Stimulated activated naive B cell treated with anti-CD40 and anti-IgM and Interleukin-4, amounts not matched to agents 10 μg/mL and 1 μg/mL and 100 μg/mL, for 72 hours (primary cell): ENCODE measurements around the gene SLC16A6.
"Not testable (repeated sequence)": the region's sequence is repeated elsewhere in the genome, so short reads cannot be mapped to it uniquely, and the experiment has no call there.

Experiments used
- ATAC-seq, 2 donors: fragments of 150-1000 bp; cut with Tn5 transposase; replicated peaks; 2 replicates each; pipeline ENCODE4 v1.10.0; 2021; ENCODE audit warnings: moderate library complexity in 1 of 2
- DNase-seq: peaks from one replicate; pipeline ENCODE4 v3.0.0; 2021
- H3K27ac Mint-ChIP-seq: one replicate; pipeline ENCODE4 v1.8.0; 2022; ENCODE audit warnings: mild to moderate bottlenecking, mixed read lengths
- H3K27me3 Mint-ChIP-seq, 2 donors: one replicate each; pipeline ENCODE4 v1.8.0; 2022; ENCODE audit warnings: mixed read lengths in 2 of 2
- H3K36me3 Mint-ChIP-seq, 2 donors: one replicate each; pipeline ENCODE4 v1.8.0; 2022; ENCODE audit warnings: mixed read lengths in 2 of 2, mild to moderate bottlenecking in 1 of 2
- H3K4me1 Mint-ChIP-seq, 2 donors: one replicate each; pipeline ENCODE4 v1.8.0; 2022; ENCODE audit warnings: mixed read lengths in 2 of 2, mild to moderate bottlenecking in 1 of 2
- H3K4me3 Mint-ChIP-seq, 2 donors: one replicate each; pipeline ENCODE4 v1.8.0; 2022; ENCODE audit warnings: mild to moderate bottlenecking in 2 of 2, mixed read lengths in 2 of 2, moderate library complexity in 1 of 2
- H3K9me3 Mint-ChIP-seq, 2 donors: one replicate each; pipeline ENCODE4 v1.8.0; 2022; ENCODE audit warnings: mixed read lengths in 2 of 2, mild to moderate bottlenecking in 1 of 2

The SLC16A6 gene

DNA sequence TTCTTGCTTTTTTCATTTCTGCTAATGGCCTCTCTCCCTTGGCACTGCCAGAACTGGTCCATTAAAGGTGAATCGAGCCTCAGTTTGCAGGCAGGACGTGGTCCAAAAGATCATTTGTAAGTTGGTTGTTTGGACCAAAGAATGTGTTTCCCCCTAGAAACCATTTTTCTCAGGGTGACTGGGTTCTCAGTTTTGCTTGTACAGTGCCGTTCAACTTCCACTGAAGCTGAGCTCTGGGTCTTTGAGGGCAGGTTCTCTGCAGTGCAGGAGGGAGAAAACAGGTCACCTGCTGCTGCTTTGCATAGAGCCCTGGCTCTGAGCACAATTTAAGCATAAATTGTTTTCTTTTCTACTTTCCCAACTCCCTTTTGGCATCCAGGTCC, 52.1 kb downstream of the SLC16A6 start:
- Mint-ChIP-seq H3K36me3 (peaks cover 17 to 30% of the 10 kb centered on the region in 2 donors), H3K9me3 (no peaks in the 10 kb centered on the region), H3K4me3 (peak overlapping the region; percentile 78 to 83), H3K4me1 (peaks cover 44 to 65% of the 10 kb centered on the region in 2 donors), H3K27ac (peak overlapping the region; percentile 99), H3K27me3 (no peaks in the 10 kb centered on the region)
- ATAC-seq, result peak; percentile 31 to 43
- peak; percentile 62 for DNase-seq

DNA sequence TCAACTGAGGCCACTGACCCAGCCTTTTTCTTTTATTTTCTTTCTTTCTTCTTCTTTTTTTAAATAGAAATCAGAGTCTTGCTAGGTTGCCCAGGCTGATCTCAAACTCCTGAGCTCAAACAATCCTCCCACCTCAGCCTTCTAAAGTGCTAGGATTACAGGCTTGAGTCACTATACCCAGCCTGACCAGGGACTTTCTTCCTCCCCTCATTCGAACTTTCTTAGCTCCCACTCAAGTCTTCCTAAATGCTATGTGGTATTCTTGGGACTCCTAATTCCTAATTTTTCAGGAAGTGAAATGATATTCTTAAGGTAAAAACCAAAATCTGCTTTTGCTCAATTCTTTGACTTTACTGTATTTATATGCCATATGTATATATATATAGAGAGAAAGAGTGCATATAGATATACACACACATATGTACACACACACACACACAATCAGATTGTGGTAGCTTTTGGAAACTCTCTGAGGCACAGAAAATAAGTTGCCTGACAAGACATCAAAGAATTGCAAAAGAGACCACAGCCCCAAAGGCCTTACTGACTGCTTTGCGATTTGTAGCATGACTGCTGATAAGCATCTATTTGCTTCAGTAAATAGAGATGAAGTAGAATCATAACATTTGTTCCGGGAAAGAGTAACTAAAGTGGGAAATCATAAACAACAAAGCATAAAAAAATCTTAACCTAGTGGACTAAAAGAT, 52.6 kb downstream of the SLC16A6 start:
- Mint-ChIP-seq H3K9me3 (no peaks in the 10 kb centered on the region), H3K36me3 (peaks cover 19 to 30% of the 10 kb centered on the region in 2 donors), H3K27ac (peak overlapping the region; percentile 99), H3K27me3 (no peaks in the 10 kb centered on the region), H3K4me3 (peak overlapping the region; percentile 78 to 83), H3K4me1 (peaks cover 42 to 60% of the 10 kb centered on the region in 2 donors)
- ATAC-seq, result peak; percentile 2 to 8
- DNase-seq, result no peak

DNA sequence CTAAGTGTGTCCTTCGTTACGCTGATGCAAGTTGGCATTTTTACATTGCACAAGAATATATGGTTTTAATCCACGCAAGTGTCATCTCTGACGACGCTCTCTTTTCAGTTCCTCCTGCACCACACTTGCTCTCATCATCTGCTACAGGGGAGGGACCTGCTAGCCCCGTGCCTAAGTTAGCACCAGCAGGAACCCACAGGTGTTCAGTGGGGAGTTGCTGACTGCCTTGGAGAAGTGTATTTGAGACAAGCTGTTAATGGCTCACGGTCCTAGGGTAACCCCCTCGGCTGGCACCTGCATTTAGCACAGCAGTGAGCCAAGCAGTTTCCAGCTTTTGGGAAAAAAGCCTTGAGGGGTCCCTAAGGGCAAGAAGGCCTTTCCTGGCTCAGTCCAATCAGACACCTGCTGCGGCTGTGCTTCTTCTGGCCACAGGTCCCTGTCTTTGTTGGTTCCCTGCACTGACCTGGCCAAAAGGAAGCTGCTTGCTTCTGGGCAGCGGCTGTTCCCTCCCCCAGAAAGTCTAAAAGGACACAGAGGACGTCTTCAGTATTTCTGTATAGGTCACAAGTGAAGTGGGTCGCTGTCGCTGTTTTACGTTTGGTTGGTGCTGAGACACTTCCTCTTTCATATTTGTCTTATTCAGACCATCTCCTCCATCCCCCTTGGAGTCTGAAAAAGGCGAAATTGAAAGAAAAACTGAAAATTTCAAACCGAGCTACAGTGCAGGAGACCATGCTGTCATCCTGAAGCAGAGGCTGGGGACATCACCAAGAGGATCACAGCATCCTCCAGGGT, 53.4 kb downstream of the SLC16A6 start:
- H3K36me3 Mint-ChIP-seq, result peaks cover 24 to 36% of the 10 kb centered on the region in 2 donors
- DNase-seq (peak; percentile 86), ATAC-seq (peak; percentile 80 to 83)
- not testable (repeated sequence) for H3K9me3 Mint-ChIP-seq, H3K27me3 Mint-ChIP-seq
- peak overlapping the region; percentile 99 for H3K27ac Mint-ChIP-seq
- H3K4me1 Mint-ChIP-seq, result peaks cover 42 to 68% of the 10 kb centered on the region in 2 donors
- H3K4me3 Mint-ChIP-seq, result peak overlapping the region; percentile 78 to 83

DNA sequence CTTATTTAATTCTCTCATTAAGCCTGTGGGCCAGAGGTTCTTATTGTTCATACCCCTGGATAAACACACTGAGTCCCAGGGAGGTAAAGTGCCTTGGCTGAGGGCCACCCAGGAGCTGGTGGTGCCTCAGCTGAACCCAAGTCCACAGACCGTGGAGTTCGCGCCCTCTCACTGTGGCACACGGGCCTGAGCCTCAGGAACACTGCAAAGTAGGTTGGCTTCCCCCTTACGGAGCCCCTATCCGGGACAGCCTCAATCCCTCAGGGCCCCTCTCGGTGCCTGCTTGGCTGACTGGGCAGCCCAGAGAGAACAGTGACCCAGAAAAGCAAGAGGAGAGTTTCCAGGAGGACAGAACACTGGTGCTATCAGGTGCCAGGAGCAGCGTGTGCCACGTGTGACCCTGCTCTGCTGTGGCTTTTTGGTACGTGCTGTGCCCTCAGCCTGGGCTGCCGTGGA, 55.6 kb downstream of the SLC16A6 start:
- Mint-ChIP-seq H3K36me3 (peaks cover 18 to 38% of the 10 kb centered on the region in 2 donors), H3K27ac (peak overlapping the region; percentile 98), H3K4me3 (peak overlapping the region; percentile 56 to 57), H3K4me1 (peaks cover 39 to 80% of the 10 kb centered on the region in 2 donors)
- peak; percentile 3 to 6 for ATAC-seq
- peak; percentile 33 for DNase-seq
- H3K9me3 Mint-ChIP-seq, H3K27me3 Mint-ChIP-seq: not testable (repeated sequence)

DNA sequence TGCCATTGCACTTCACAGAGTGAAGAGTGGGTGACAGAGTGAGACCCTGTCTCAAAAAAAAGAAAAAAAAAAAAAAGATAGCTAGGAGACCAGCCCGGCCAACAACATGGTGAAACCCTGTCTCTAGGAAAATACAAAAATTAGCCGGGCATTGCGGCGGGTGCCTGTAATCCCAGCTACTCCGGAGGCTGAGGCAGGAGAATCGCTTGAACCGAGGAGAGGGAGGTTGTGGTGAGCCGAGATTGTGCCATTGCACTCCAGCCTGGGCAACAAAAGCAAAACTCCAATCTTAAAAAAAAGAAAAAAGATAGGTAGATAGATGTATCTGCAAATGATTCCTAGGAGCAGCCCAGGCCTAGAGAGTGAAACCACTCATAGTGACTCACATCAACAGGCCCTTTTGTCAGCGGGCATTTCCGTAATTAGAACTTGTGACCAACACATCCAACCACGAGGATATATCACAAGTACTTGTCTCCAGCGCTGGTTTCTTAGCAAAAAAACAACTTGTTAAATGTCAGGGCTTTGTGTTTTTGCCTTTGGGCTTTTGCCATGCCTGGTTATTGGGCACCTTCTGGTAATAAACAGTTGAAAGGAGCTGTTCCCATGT, 56.1 kb downstream of the SLC16A6 start:
- peak; percentile 74 for DNase-seq
- peaks cover 36 to 80% of the 10 kb centered on the region in 2 donors for H3K4me1 Mint-ChIP-seq
- H3K36me3 Mint-ChIP-seq, result peaks cover 18 to 36% of the 10 kb centered on the region in 2 donors

DNA sequence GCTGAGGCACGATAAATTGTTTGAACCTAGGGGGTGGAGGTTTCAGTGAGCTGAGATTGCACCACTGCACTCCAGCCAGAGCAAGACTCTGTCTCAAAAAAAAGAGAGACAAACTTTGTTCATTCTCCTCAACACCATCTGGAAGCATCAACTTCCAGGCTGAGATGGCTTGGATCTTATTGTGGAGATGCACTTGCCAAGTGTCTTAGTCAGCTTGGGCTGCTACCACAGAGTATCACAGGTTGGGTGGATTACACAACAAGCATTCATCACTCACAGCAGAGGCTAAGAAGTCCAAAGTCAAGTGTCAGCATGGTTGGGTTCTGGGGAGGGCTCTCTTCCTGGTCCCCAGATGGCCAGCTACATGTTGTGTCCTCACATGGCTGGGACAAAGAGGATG, 58.2 kb downstream of the SLC16A6 start:
- not testable (repeated sequence) for ATAC-seq, H3K4me3 Mint-ChIP-seq, DNase-seq, H3K9me3 Mint-ChIP-seq, H3K27me3 Mint-ChIP-seq
- H3K27ac Mint-ChIP-seq, result peak overlapping the region; percentile 65
- peaks cover 33 to 50% of the 10 kb centered on the region in 2 donors for H3K36me3 Mint-ChIP-seq
- peaks cover 34 to 80% of the 10 kb centered on the region in 2 donors for H3K4me1 Mint-ChIP-seq

More for the DNA sequence above, 56.1 kb downstream of the SLC16A6 start:
- not testable (repeated sequence) for H3K27me3 Mint-ChIP-seq, H3K9me3 Mint-ChIP-seq
- Mint-ChIP-seq H3K27ac (peak overlapping the region; percentile 98), H3K4me3 (peak overlapping the region; percentile 56 to 67)
- peak; percentile 46 to 52 for ATAC-seq

DNA sequence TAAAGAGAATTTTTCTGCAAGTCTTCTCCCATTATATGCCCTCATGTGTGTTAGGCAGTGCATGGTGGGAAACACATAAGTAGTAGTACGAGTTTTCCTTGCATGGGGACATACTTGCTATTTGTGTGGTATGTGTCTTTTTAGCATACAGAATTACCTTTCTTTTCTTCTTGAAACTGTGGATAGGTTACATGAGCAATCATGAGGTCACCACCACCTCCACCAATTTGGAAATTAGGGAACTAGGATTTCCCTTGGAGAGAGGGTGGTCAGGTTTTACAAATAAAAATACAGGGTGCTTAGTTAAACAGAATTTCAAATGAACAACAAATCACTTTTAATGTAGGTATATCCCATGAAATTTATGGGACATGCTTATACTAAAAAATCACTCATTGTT, 59.4 kb downstream of the SLC16A6 start:
- no peak overlapping the region for H3K4me3 Mint-ChIP-seq
- peaks cover 35 to 83% of the 10 kb centered on the region in 2 donors for H3K4me1 Mint-ChIP-seq
- no peaks in the 10 kb centered on the region for H3K9me3 Mint-ChIP-seq
- ATAC-seq, result peak; percentile 11 to 24
- peaks cover 40 to 55% of the 10 kb centered on the region in 2 donors for H3K36me3 Mint-ChIP-seq
- DNase-seq, result no peak
- H3K27me3 Mint-ChIP-seq, result no peaks in the 10 kb centered on the region
- peak overlapping the region; percentile 47 for H3K27ac Mint-ChIP-seq

DNA sequence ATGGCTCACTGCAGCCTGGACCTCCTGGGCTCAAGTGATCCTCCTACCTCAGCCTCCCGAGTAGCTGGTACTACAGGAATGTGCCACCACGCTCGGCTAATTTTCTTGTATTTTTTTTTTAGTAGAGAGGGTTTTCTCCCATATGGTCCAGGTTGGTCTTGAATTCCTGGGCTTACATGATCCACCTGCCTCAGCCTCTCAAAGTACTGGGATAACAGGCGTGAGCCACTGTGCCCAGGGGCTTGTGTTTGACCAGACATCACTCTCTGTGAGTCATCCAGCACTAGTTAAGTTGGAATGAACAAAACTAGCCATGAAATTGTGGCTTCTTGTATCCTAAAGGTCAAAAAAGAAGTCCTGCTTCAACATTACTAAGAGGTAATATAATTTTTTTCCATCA, 59.8 kb downstream of the SLC16A6 start:
- DNase-seq, H3K4me3 Mint-ChIP-seq, ATAC-seq, H3K27me3 Mint-ChIP-seq, H3K9me3 Mint-ChIP-seq: not testable (repeated sequence)
- Mint-ChIP-seq H3K4me1 (peaks cover 38 to 87% of the 10 kb centered on the region in 2 donors), H3K36me3 (peaks cover 40 to 59% of the 10 kb centered on the region in 2 donors), H3K27ac (peak overlapping the region; percentile 91)

DNA sequence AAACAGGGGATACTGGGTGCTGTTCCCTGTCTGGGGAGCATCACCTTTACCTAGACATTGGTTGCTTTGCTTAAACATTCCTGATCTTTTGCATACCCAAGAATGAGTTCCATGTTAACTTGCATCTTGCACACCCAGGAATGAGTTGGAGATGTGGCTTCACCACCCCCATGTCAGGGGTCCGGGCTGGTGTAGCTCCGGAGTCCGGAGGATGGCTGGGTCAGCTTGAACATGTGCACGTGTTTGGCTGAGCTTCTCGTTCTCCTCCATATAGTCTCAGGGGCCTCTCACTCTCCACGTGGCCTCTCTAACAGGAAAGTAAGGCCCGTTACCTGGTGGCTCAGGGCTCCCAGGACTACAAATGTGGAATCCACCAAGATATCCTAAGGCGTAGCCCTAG, 61.3 kb downstream of the SLC16A6 start:
- Mint-ChIP-seq H3K27ac (peak overlapping the region; percentile 44), H3K4me1 (peaks cover 40 to 89% of the 10 kb centered on the region in 2 donors)

DNA sequence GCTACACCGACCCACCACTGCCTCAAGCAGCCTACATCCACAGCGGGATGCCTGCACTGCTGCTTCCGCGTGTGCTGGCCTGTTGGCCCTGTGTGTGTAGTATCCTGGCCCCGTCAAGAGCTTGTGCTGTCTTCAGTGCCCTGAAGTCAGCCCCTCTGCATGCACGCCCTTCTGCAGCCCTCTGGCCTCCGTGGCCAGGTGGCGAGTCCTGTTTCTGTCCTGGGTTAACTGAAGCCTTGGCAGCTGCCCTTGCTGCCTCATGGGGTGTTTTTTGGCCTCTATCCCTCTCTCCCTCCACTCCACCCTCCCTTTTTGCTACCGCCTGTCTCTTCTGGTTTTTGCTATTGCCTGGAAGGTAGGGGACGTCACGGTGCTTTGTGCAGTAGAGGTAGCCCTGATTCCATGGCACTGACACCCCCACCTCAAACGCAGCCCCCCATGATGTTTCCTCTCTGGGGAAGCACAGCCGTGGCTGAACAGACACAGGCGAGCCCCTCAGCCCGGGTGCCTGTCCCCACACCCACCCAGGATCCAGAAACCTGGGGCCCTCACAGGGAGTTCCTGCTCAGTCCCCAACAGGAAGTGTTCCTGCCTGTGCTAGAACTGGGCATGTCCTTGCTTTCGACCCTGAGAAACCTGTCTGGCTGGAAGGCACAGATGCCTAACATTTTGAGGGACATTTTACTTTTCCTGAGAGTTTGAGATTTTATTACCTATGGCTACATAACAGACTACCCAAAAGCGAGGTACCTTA, 61.9 kb downstream of the SLC16A6 start:
- ATAC-seq, result no peak
- H3K27ac Mint-ChIP-seq, result peak overlapping the region; percentile 44
- H3K9me3 Mint-ChIP-seq, result peaks cover 0 to 2% of the 10 kb centered on the region in 2 donors
- peaks cover 39 to 66% of the 10 kb centered on the region in 2 donors for H3K36me3 Mint-ChIP-seq
- H3K27me3 Mint-ChIP-seq, result no peaks in the 10 kb centered on the region
- DNase-seq, result no peak
- no peak overlapping the region for H3K4me3 Mint-ChIP-seq
- H3K4me1 Mint-ChIP-seq, result peaks cover 39 to 91% of the 10 kb centered on the region in 2 donors

More for the DNA sequence above, 61.3 kb downstream of the SLC16A6 start:
- Mint-ChIP-seq H3K9me3 (peaks cover 0 to 2% of the 10 kb centered on the region in 2 donors), H3K4me3 (no peak overlapping the region), H3K36me3 (peaks cover 39 to 66% of the 10 kb centered on the region in 2 donors), H3K27me3 (no peaks in the 10 kb centered on the region)
- DNase-seq (no peak), ATAC-seq (no peak)

DNA sequence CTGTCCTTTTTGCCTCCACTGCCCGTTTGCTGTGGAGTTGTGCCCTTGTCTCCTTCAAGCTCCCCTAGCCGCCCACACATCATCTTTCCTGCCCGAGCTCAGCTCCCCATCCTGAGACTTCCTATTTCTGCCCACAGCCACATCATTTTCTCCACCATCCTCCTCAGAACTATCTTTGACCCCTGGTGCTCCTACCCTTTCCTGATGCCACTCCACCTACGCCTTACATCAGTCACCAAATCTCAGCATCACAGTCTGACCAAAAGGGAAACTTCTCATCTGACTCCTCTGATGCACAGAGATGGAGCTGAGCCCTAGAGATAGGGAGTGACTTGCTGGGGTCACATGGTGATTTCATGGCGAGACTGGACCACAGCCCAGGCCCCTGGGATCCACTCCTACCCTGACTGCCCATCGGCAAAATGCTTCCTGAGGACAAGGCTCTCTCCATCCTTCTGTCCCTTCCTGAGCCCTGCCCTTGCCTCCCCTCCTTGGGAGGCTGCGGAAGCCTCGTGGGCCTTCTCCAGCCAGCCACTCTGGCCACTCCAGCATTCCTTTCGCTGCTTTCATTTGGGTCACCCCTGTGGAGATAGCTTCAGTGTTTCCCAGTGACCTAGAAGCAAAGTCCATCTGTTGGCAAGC, 62.8 kb downstream of the SLC16A6 start:
- ATAC-seq, result peak; percentile 60 to 73
- DNase-seq, H3K9me3 Mint-ChIP-seq, H3K27me3 Mint-ChIP-seq: not testable (repeated sequence)
- Mint-ChIP-seq H3K27ac (peak overlapping the region; percentile 44), H3K4me3 (peak overlapping the region; percentile 2 to 30), H3K4me1 (peaks cover 39 to 95% of the 10 kb centered on the region in 2 donors), H3K36me3 (peaks cover 36 to 65% of the 10 kb centered on the region in 2 donors)

DNA sequence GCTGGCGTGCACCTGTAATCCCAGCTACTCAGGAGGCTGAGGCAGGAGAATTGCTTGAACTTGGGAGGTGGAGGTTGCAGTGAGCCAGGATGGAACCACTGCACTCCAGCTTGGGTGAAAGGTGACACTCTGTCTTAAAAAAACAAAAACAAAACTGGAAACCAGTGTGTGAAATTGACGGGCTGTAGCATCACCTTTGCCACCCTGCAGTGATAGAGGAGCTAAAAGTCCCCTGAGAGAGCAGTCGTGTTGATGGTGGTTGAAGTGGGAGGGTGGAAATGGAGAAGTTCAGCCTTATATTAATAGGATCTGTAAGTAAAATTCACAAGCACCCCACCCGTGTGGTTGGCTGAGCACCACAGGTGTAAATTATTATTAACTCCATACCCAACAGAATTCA, 65.9 kb downstream of the SLC16A6 start:
- not testable (repeated sequence) for DNase-seq, H3K27me3 Mint-ChIP-seq, H3K9me3 Mint-ChIP-seq
- H3K4me1 Mint-ChIP-seq, result peaks cover 47 to 83% of the 10 kb centered on the region in 2 donors
- peak overlapping the region; percentile 95 for H3K27ac Mint-ChIP-seq
- ATAC-seq, result peak; percentile 85 to 91
- H3K36me3 Mint-ChIP-seq, result peaks cover 41 to 63% of the 10 kb centered on the region in 2 donors
- peak overlapping the region; percentile 47 to 60 for H3K4me3 Mint-ChIP-seq

DNA sequence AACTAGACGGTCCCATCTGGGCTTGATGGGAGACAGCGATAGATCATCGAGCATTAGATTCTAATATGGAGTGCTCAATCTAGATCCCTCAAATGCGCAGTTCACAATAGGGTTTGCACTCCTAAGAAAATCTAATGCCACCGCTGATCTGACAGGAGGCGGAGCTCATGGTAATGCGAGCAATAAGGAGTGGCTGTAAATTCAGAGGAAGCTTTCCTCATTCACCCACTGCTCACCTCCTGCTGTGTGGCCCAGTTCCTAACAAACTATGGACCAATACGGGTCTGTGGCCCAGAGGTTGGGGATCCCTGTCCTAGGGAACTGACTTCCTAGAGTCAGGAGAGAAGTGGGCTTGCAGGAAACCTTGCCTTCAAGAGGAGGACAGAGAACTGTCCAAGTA, 68.3 kb downstream of the SLC16A6 start:
- Mint-ChIP-seq H3K4me1 (peaks cover 34 to 74% of the 10 kb centered on the region in 2 donors), H3K4me3 (no peak overlapping the region)

More for the DNA sequence above, 68.3 kb downstream of the SLC16A6 start:
- Mint-ChIP-seq H3K27me3 (no peaks in the 10 kb centered on the region), H3K27ac (peak overlapping the region; percentile 22), H3K9me3 (peaks cover 0 to 4% of the 10 kb centered on the region in 2 donors), H3K36me3 (peaks cover 36 to 66% of the 10 kb centered on the region in 2 donors)
- DNase-seq, result no peak
- ATAC-seq, result no peak
